GM19043 (cell line): ENCODE data around the gene CBS.
"Not testable (repeated sequence)": the region's sequence is repeated elsewhere in the genome, so short reads cannot be mapped to it uniquely, and the experiment has no call there.

Experiments used
- ATAC-seq: cut with Tn5 transposase; IDR thresholded peaks from one replicate; pipeline ENCODE4 v1.9.1; 2021; ENCODE audit warnings: low read depth; ENCODE audit not compliant: unreplicated experiment

CBS gene

GRCh38 chr21:43069682-43070081 lies 6.0 kb downstream of the CBS start:
- not testable (repeated sequence) for ATAC-seq

GRCh38 chr21:43068065-43068464 lies 7.6 kb downstream of the CBS start:
- ATAC-seq = not testable (repeated sequence)

GRCh38 chr21:43066690-43067089 lies 8.9 kb downstream of the CBS start:
- ATAC-seq = not testable (repeated sequence)

- not testable (repeated sequence) for ATAC-seq
These were observed 9.6 kb downstream of the CBS start for GRCh38 chr21:43065991-43066390.

- not testable (repeated sequence) for ATAC-seq
These were observed 11.2 kb downstream of the CBS start for GRCh38 chr21:43064265-43064917.

- ATAC-seq = not testable (repeated sequence)
These were observed 12.5 kb downstream of the CBS start for GRCh38 chr21:43062955-43063664.

- not testable (repeated sequence) for ATAC-seq
These were observed 22.5 kb downstream of the CBS start for GRCh38 chr21:43053112-43053511.

GRCh38 chr21:43045876-43046821 lies 29.5 kb downstream of the CBS start:
- ATAC-seq = not testable (repeated sequence)

- not testable (repeated sequence) for ATAC-seq
These were observed 30.3 kb downstream of the CBS start for GRCh38 chr21:43045165-43045875.

- not testable (repeated sequence) for ATAC-seq
These were observed 31.1 kb downstream of the CBS start for GRCh38 chr21:43044547-43044946.

GRCh38 chr21:43043291-43043690 lies 32.3 kb downstream of the CBS start:
- ATAC-seq = not testable (repeated sequence)

GRCh38 chr21:43042169-43042568 lies 33.5 kb downstream of the CBS start:
- not testable (repeated sequence) for ATAC-seq

- ATAC-seq = not testable (repeated sequence)
These were observed 37.0 kb downstream of the CBS start for GRCh38 chr21:43038659-43039044.

GRCh38 chr21:43037918-43038658 lies 37.5 kb downstream of the CBS start:
- not testable (repeated sequence) for ATAC-seq

GRCh38 chr21:43036889-43037288 lies 38.7 kb downstream of the CBS start:
- not testable (repeated sequence) for ATAC-seq

- no peak for ATAC-seq
These were observed 40.8 kb downstream of the CBS start for GRCh38 chr21:43034826-43035225.

GRCh38 chr21:43034101-43034500 lies 41.5 kb downstream of the CBS start:
- no peak for ATAC-seq

GRCh38 chr21:43031121-43031619 lies 44.5 kb downstream of the CBS start:
- ATAC-seq = no peak

GRCh38 chr21:43029785-43030184 lies 45.9 kb downstream of the CBS start:
- no peak for ATAC-seq
